Ovary (tissue), 9 donors: ENCODE results near the gene CDC14A. TPM values are rescaled to one million over a fixed set of nuclear protein-coding genes. Genes with fewer than 3 reads are reported as not detected.
"Not testable (repeated sequence)": the region's sequence is repeated elsewhere in the genome, so short reads cannot be mapped to it uniquely, and the experiment has no call there.

Source experiments
- DNase-seq, 5 donors: peaks; one replicate each; pipeline ENCODE4 v3.0.0-alpha.2; 2019 to 2020
- H3K27ac ChIP-seq, 2 donors: fragments of 200-600 bp; one replicate each; pipeline versions ENCODE4 v1.5.1 to v1.8.0; 2019 to 2022
- H3K27me3 ChIP-seq: fragments of 200-600 bp; one replicate; pipeline ENCODE4 v1.8.0; 2022
- H3K36me3 ChIP-seq: fragments of 200-600 bp; sonication (generic); one replicate; pipeline ENCODE4 v1.5.1; 2019
- H3K4me1 ChIP-seq: one replicate; pipeline ENCODE4 v1.8.1; 2013; ENCODE audit warnings: mild to moderate bottlenecking, moderate library complexity; ENCODE audit not compliant: insufficient read depth
- H3K4me3 ChIP-seq: fragments of 200-600 bp; sonication (generic); one replicate; pipeline ENCODE4 v1.5.1; 2017
- H3K9me3 ChIP-seq, 2 donors: fragments of 200-600 bp in 1 of 2; sonication (generic) in 1 of 2; one replicate each; pipeline versions ENCODE4 v1.5.1 to v1.8.1; 2013 to 2019; ENCODE audit warnings: mild to moderate bottlenecking in 1 of 2, moderate library complexity in 1 of 2
- EP300 ChIP-seq: sonication (generic); formaldehyde crosslinking; IDR thresholded peaks from one replicate; pipeline ENCODE4 v1.6.1; 2017; ENCODE audit warnings: antibody characterized with exemption
- POLR2A ChIP-seq: fragments of 450-650 bp; IDR thresholded peaks from one replicate; pipeline ENCODE4 v1.6.1; 2017; ENCODE audit warnings: antibody characterized with exemption, mild to moderate bottlenecking, moderate library complexity
- WGBS, 3 donors: extraction: QIAGEN DNeasy Blood & Tissue Kit in 1 of 3; methylation state at CpG; one replicate each; pipeline versions ENCODE4 v1.1.5 to v1.1.7; 2013 to 2017; 5-methylcytosine and 5-hydroxymethylcytosine counted together
- intact Hi-C, 4 donors: fragments of 100-400 bp; cut with DNase I; formaldehyde crosslinking; loops; one replicate each; pipeline versions ENCODE4 v1.11.0 to v1.15.1; 2022 to 2023
- polyA plus RNA-seq, 2 donors: library from polyadenylated mRNA; stranded (reverse); fragments of 200-250 nt in 1 of 2; fragments of 350-450 nt in 1 of 2; fragmentation: Illumina TruSeq in 1 of 2; extraction: RNeasy Lipid Tissue Mini Kit (QIAGEN cat#74804) in 1 of 2; gene quantifications; one replicate each; pipeline ENCODE4 v1.2.3, GENCODE V29; 2013 to 2014
- total RNA-seq, 7 donors: library from RNA; depleted of rRNA in 2 of 7; stranded (reverse); fragments of >200 nt in 2 of 7; fragmentation: NEBNext Ultra II Directional in 3 of 7; extraction: Animal tissue kit (Norgen Biotek cat#: 25700) in 3 of 7; gene quantifications; one replicate each; pipeline versions ENCODE4 v1.1.0 to v1.2.4, GENCODE V29; 2016 to 2023
- TF ChIP-seq, protein P1 (sequence below), 3 donors: fragments of 450-650 bp in 2 of 3; fragments of 200-600 bp in 1 of 3; IDR thresholded peaks; one replicate each; pipeline versions ENCODE4 v1.5.1 to v1.8.0; 2016 to 2022; ENCODE audit warnings: antibody characterized with exemption in 3 of 3, mild to moderate bottlenecking in 1 of 3
- donor health status: DM: no; HTN: no; CAD: no; lungs with moderate emphysema.
- donor health status: DM: no; HTN: no; CAD: no.
- donor health status: Bipolar disorder and iron deficiency.
- donor health status: DM: yes; HTN: yes; CAD: no.
- donor health status: DM: no; HTN: no; CAD: no.
- donor health status: DM: yes; HTN: yes; CAD: no.

The CDC14A gene
- total and polyA plus RNA-seq, 9 donors: 4.6 to 47.4 (median 8.6) TPM

GRCh38 chr1:100321506-100321905 is 30.8 kb upstream of the CDC14A start:
- H3K27ac ChIP-seq: no peak overlapping the region
- no peaks in the 10 kb centered on the region for H3K4me1 ChIP-seq
- no peak overlapping the region for H3K4me3 ChIP-seq
- intact Hi-C loops: no loop called here
- H3K27me3 ChIP-seq: no peaks in the 10 kb centered on the region
- no peak for DNase-seq
- no peaks in the 10 kb centered on the region for H3K36me3 ChIP-seq
- no peaks in the 10 kb centered on the region for H3K9me3 ChIP-seq
- TF ChIP-seq EP300 (no peak), POLR2A (no peak)
- TF ChIP-seq, protein P1, sequence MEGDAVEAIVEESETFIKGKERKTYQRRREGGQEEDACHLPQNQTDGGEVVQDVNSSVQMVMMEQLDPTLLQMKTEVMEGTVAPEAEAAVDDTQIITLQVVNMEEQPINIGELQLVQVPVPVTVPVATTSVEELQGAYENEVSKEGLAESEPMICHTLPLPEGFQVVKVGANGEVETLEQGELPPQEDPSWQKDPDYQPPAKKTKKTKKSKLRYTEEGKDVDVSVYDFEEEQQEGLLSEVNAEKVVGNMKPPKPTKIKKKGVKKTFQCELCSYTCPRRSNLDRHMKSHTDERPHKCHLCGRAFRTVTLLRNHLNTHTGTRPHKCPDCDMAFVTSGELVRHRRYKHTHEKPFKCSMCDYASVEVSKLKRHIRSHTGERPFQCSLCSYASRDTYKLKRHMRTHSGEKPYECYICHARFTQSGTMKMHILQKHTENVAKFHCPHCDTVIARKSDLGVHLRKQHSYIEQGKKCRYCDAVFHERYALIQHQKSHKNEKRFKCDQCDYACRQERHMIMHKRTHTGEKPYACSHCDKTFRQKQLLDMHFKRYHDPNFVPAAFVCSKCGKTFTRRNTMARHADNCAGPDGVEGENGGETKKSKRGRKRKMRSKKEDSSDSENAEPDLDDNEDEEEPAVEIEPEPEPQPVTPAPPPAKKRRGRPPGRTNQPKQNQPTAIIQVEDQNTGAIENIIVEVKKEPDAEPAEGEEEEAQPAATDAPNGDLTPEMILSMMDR (IDR thresholded peaks at IDR 0.05): no peak
- WGBS, 3 donors: 80 to 84% (median 81%) methylated on average over 8 of the region's 8 CpGs

GRCh38 chr1:100322436-100323211 is 29.7 kb upstream of the CDC14A start:
- WGBS, 3 donors: 76 to 85% (median 79%) methylated on average over 1 of the region's 1 CpG
- Histone ChIP-seq H3K27ac (no peak overlapping the region), H3K4me1 (no peaks in the 10 kb centered on the region), H3K27me3 (no peaks in the 10 kb centered on the region), H3K36me3 (no peaks in the 10 kb centered on the region), H3K4me3 (no peak overlapping the region), H3K9me3 (no peaks in the 10 kb centered on the region)
- intact Hi-C loops: no loop called here
- no peak for DNase-seq
- TF ChIP-seq, protein P1 (IDR thresholded peaks at IDR 0.05): no peak
- TF ChIP-seq EP300: no peak
- TF ChIP-seq POLR2A: no peak

DNA sequence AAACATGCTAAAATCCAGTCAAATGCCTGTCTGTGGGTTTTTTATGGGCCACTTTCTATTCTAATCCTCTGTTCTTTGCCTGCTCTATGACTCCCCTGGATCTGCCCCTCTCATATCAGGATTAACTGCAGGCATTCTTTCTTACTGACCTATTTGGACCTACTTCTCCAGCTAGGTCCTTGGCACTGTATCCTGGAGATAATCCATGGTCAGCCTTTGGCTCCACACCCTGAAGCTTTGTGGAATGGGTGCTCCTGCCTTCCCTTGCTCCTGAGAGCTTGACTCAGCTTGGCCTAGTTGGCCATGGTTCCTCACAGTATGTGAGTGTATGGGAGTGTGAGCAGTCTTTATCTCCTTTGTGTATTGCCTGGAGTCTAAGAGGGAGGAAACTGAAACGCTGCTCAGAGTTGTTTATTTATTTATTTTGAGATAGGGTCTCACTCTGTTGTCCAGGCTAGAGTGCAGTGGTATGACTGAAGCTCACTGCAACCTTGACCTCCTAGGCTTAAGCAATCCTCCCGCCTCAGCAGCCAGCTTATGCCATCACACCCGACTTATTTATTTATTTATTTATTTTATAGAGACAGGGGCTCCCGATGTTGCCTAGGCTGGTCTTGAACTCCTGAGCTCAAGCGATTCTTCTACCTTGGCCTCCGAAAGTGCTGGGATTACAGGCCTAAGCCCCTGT is 28.7 kb upstream of the CDC14A start:
- no peak overlapping the region for H3K4me3 ChIP-seq
- DNase-seq: no peak
- no peaks in the 10 kb centered on the region for H3K4me1 ChIP-seq
- H3K27me3 ChIP-seq: no peaks in the 10 kb centered on the region
- H3K27ac ChIP-seq: no peak overlapping the region
- WGBS, 3 donors: 70 to 75% (median 74%) methylated on average over 6 of the region's 6 CpGs
- intact Hi-C loops: no loop called here
- TF ChIP-seq POLR2A (no peak), EP300 (no peak)
- TF ChIP-seq, protein P1 (IDR thresholded peaks at IDR 0.05): no peak
- no peaks in the 10 kb centered on the region for H3K36me3 ChIP-seq
- no peaks in the 10 kb centered on the region for H3K9me3 ChIP-seq

DNA sequence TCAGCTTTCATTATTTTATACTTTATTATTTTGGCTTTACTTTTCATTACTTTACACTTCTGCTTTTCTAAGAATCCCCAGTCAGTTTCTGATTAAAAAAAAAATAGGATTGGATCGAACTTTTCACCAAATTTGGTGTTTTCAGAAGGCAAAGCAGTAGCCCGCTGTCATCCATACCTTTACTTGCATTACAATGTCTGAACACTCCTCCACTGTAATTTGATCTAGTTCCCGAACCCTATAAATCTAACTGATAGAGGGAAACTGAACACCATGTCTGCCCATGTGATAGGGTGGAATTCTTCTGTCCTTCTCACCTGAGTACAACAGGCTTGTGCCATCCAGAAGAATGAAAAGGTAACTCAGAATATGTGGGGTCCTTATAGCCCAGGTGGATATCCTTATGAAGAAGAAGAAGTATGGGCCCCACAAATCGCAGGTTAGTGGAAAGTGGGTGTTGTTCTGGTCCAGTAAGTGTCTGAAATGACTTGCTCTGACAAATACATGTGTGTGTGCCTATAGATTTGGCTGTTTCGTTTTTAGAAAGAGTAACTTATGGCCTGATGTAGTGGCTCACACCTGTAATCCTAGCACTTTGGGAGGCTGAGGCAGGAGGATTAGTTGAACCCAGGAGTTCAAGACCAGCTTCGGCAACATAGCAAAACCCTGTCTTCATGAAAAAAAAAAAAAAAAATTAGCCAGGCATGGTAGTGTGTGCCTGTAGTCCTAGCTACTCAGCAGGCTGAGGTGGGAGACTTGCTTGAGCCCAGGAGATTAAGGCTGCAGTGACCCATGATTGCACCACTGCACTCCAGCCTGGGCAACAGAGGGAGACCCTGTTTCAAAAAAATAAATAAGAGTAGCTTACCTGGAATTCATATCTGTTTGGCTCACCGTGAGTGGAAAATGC is 26.6 kb upstream of the CDC14A start:
- 73 to 74% (median 73%) methylated on average over 7 of the region's 7 CpGs for WGBS, 3 donors
- DNase-seq: no peak

GRCh38 chr1:100326325-100326670 is 26.0 kb upstream of the CDC14A start:
- H3K4me1 ChIP-seq, H3K4me3 ChIP-seq, intact Hi-C loops, H3K27me3 ChIP-seq, H3K36me3 ChIP-seq, H3K9me3 ChIP-seq, H3K27ac ChIP-seq, DNase-seq: not testable (repeated sequence)
- whole genome bisulfite sequencing, 3 donors: 77 to 92% (median 90%) methylated on average over 1 of the region's 1 CpG

More for the DNA sequence above, 26.6 kb upstream of the CDC14A start:
- H3K27ac ChIP-seq: no peak overlapping the region
- no peaks in the 10 kb centered on the region for H3K36me3 ChIP-seq
- H3K9me3 ChIP-seq: no peaks in the 10 kb centered on the region
- no peaks in the 10 kb centered on the region for H3K4me1 ChIP-seq
- H3K4me3 ChIP-seq: no peak overlapping the region
- intact Hi-C loops: no loop called here
- no peaks in the 10 kb centered on the region for H3K27me3 ChIP-seq
- TF ChIP-seq POLR2A (no peak), EP300 (no peak)
- TF ChIP-seq, protein P1 (IDR thresholded peaks at IDR 0.05): no peak
